Neural cell (in vitro differentiated cells): ENCODE measurements around the gene RPL7L1. TPM values are rescaled to one million over a fixed set of nuclear protein-coding genes. Genes with fewer than 3 reads are reported as not detected.

Experiments used
- H2AFZ ChIP-seq: fragments of 200-600, 300-800 bp; sonication (generic), shearing (Covaris generic); 2 replicates; pipeline ENCODE4 v1.6.0; 2014; ENCODE audit warnings: low read depth, mild to moderate bottlenecking, antibody characterized with exemption, low read length, moderate library complexity
- H3F3A ChIP-seq: fragments of 200-600 bp; shearing (Covaris generic); 2 replicates; pipeline ENCODE4 v1.6.1; 2016; ENCODE audit warnings: mild to moderate bottlenecking, moderate library complexity, mixed read lengths, antibody characterized with exemption, low read length; ENCODE audit not compliant: insufficient read depth, poor library complexity, severe bottlenecking
- H3K27ac ChIP-seq: fragments of 200-600, 300-800 bp; sonication (generic), shearing (Covaris generic); 2 replicates; pipeline ENCODE4 v1.5.1; 2014; ENCODE audit warnings: mild to moderate bottlenecking, low read length, moderate library complexity
- H3K27me3 ChIP-seq: fragments of 300-800, 200-600 bp; sonication (generic), shearing (Covaris generic); 2 replicates; pipeline ENCODE4 v1.6.0; 2014; ENCODE audit warnings: mild to moderate bottlenecking, low read depth, low read length, moderate library complexity; ENCODE audit not compliant: insufficient read depth
- H3K36me3 ChIP-seq: fragments of 300-800, 200-600 bp; sonication (generic), shearing (Covaris generic); 2 replicates; pipeline ENCODE4 v1.5.1; 2014; ENCODE audit warnings: mild to moderate bottlenecking, antibody characterized with exemption, low read length, moderate library complexity; ENCODE audit not compliant: insufficient read depth
- H3K4me2 ChIP-seq: fragments of 300-800, 200-600 bp; sonication (generic), shearing (Covaris generic); 2 replicates; pipeline ENCODE4 v1.6.0; 2014; ENCODE audit warnings: mild to moderate bottlenecking, low read length
- H3K4me3 ChIP-seq: fragments of 300-800, 200-600 bp; sonication (generic), shearing (Covaris generic); 2 replicates; pipeline ENCODE4 v1.5.1; 2014; ENCODE audit warnings: mild to moderate bottlenecking, low read length, moderate library complexity
- H3K79me2 ChIP-seq: fragments of 200-600 bp; shearing (Covaris generic); replicated peaks from 2 replicates; pipeline ENCODE4 v1.6.0; 2014; ENCODE audit warnings: mild to moderate bottlenecking, low read length, moderate library complexity; ENCODE audit not compliant: insufficient read depth
- H3K9ac ChIP-seq: fragments of 300-800, 200-600 bp; sonication (generic), shearing (Covaris generic); 2 replicates; pipeline ENCODE4 v1.6.1; 2016; ENCODE audit warnings: mild to moderate bottlenecking, low read length, mixed read lengths
- H3K9me2 ChIP-seq: fragments of 200-600 bp; shearing (Covaris generic); 2 replicates; pipeline ENCODE4 v1.6.1; 2016; ENCODE audit warnings: mild to moderate bottlenecking, low read length, mixed read lengths; ENCODE audit not compliant: insufficient read depth
- H3K9me3 ChIP-seq: fragments of 200-600, 300-800 bp; sonication (generic), shearing (Covaris generic); 2 replicates; pipeline ENCODE4 v1.6.1; 2016; ENCODE audit warnings: mild to moderate bottlenecking, mixed run types, low read length, moderate library complexity, mixed read lengths
- H4K20me1 ChIP-seq: fragments of 200-600 bp; shearing (Covaris generic); 2 replicates; pipeline ENCODE4 v1.6.1; 2016; ENCODE audit warnings: mild to moderate bottlenecking, mixed run types; ENCODE audit not compliant: insufficient read depth
- CTCF ChIP-seq: fragments of 450-650 bp; IDR thresholded peaks from 2 replicates; pipeline ENCODE4 v1.5.1; 2014; ENCODE audit warnings: antibody characterized with exemption, mild to moderate bottlenecking, moderate library complexity; ENCODE audit not compliant: poor library complexity, severe bottlenecking
- EP300 ChIP-seq: fragments of 450-650 bp; conservative IDR thresholded peaks from 2 replicates; pipeline ENCODE4 v1.6.1; 2014; ENCODE audit warnings: antibody characterized with exemption, mild to moderate bottlenecking, moderate library complexity; ENCODE audit not compliant: poor library complexity, severe bottlenecking
- EZH2 ChIP-seq: fragments of 200-600, 300-800 bp; shearing (Covaris generic), sonication (generic); IDR thresholded peaks from 2 replicates; pipeline ENCODE4 v1.6.1; 2014; ENCODE audit warnings: antibody characterized with exemption, low read length, borderline replicate concordance, mild to moderate bottlenecking; ENCODE audit not compliant: insufficient read depth, poor library complexity, severe bottlenecking
- MXI1 ChIP-seq: fragments of 450-650 bp; conservative IDR thresholded peaks from 2 replicates; pipeline ENCODE4 v1.6.1; 2014; ENCODE audit warnings: antibody characterized with exemption, mild to moderate bottlenecking; ENCODE audit not compliant: poor library complexity, severe bottlenecking
- POLR2AphosphoS5 ChIP-seq: IDR thresholded peaks from 2 replicates; pipeline ENCODE4 v1.6.1; 2012
- RAD21 ChIP-seq: fragments of 450-650 bp; conservative IDR thresholded peaks from 2 replicates; pipeline ENCODE4 v1.6.1; 2014; ENCODE audit warnings: antibody characterized with exemption, mild to moderate bottlenecking, moderate library complexity
- REST ChIP-seq: IDR thresholded peaks from 2 replicates; pipeline ENCODE4 v1.6.1; 2012; ENCODE audit warnings: borderline replicate concordance
- SMC3 ChIP-seq: fragments of 450-650 bp; conservative IDR thresholded peaks from 2 replicates; pipeline ENCODE4 v1.6.1; 2014; ENCODE audit warnings: antibody characterized with exemption, mild to moderate bottlenecking, moderate library complexity; ENCODE audit not compliant: poor library complexity
- TAF1 ChIP-seq: IDR thresholded peaks from 2 replicates; pipeline ENCODE4 v1.6.1; 2012; ENCODE audit warnings: low read depth
- polyA plus RNA-seq: library from polyadenylated mRNA; depleted of rRNA; stranded (reverse); fragments of >200 nt; gene quantifications from 2 replicates; pipeline ENCODE4 v1.2.3, GENCODE V29; 2014

Gene RPL7L1
- polyA plus RNA-seq, 1 donor from 2014 or later = 88.5 TPM

- Histone ChIP-seq H2AFZ (no peak overlapping the region), H3K36me3 (no peaks in the 10 kb centered on the region), H3K4me2 (no peak overlapping the region), H3K9me3 (no peaks in the 10 kb centered on the region), H3K27me3 (no peaks in the 10 kb centered on the region), H3K79me2 (no peaks in the 10 kb centered on the region), H3K9me2 (no peaks in the 10 kb centered on the region), H4K20me1 (no peaks in the 10 kb centered on the region), H3K9ac (no peak overlapping the region), H3K4me3 (no peak overlapping the region), H3K27ac (no peak overlapping the region), H3F3A (no peaks in the 10 kb centered on the region)
- TF ChIP-seq TAF1 (no peak), RAD21 (no peak)
These were observed 35.1 kb downstream of the RPL7L1 start for GRCh38 chr6:42914546-42914945.

- H3K4me3 ChIP-seq = no peak within 1 kb of the TSS
- TF ChIP-seq POLR2AphosphoS5 (no peak), EP300 (no peak)
- no peaks in the 10 kb centered on the region for H3F3A ChIP-seq
- H3K27me3 ChIP-seq = no peaks in the 10 kb centered on the region
- H3K9me2 ChIP-seq = no peaks in the 10 kb centered on the region
- no peak within 1 kb of the TSS for H3K9ac ChIP-seq
- no peak within 1 kb of the TSS for H3K4me2 ChIP-seq
- H3K27ac ChIP-seq = no peak within 1 kb of the TSS
- no peaks in the 10 kb centered on the region for H3K36me3 ChIP-seq
- H3K9me3 ChIP-seq = no peaks in the 10 kb centered on the region
- H4K20me1 ChIP-seq = no peaks in the 10 kb centered on the region
- H3K79me2 ChIP-seq = no peaks in the 10 kb centered on the region
- no peak within 1 kb of the TSS for H2AFZ ChIP-seq
These were observed 36.3 kb downstream of the RPL7L1 start, which contains the start of gene PTCRA for GRCh38 chr6:42915732-42916131. PTCRA (plus strand) TSS chr6:42916053; CDS start chr6:42916070, 17 bp downstream.

GRCh38 chr6:42916288-42916687 lies 36.9 kb downstream of the RPL7L1 start:
- Histone ChIP-seq H3F3A (no peaks in the 10 kb centered on the region), H3K4me2 (no peak overlapping the region), H3K36me3 (no peaks in the 10 kb centered on the region), H3K9ac (no peak overlapping the region), H4K20me1 (no peaks in the 10 kb centered on the region), H3K27me3 (no peaks in the 10 kb centered on the region), H3K9me2 (no peaks in the 10 kb centered on the region), H3K27ac (no peak overlapping the region), H3K9me3 (no peaks in the 10 kb centered on the region), H3K79me2 (no peaks in the 10 kb centered on the region), H3K4me3 (no peak overlapping the region), H2AFZ (no peak overlapping the region)
- no peak for TF ChIP-seq POLR2AphosphoS5
- TF ChIP-seq SMC3 = no peak
- no peak for TF ChIP-seq EZH2
- TF ChIP-seq MXI1 = no peak
- TF ChIP-seq RAD21 = no peak
- TF ChIP-seq REST = no peak
- no peak for TF ChIP-seq CTCF
- TF ChIP-seq EP300 = no peak
- no peak for TF ChIP-seq TAF1
